PFSK-1 (cell line): Measurements from ENCODE around the gene C19orf81.
A peak's percentile ranks its signal among the peaks of the same experiment; 100 is the strongest.

Experiments
- FOXP2 ChIP-seq: optimal IDR thresholded peaks from 2 replicates; pipeline ENCODE3; 2011; ENCODE audit warnings: borderline replicate concordance, control low read depth, inconsistent platforms; ENCODE audit not compliant: insufficient read depth; ENCODE audit errors: extremely low read length, extremely low read depth
- POLR2AphosphoS5 ChIP-seq: IDR thresholded peaks from 2 replicates; pipeline ENCODE4 v1.6.1; 2012; ENCODE audit warnings: low read depth, mild to moderate bottlenecking, control low read depth, low read length, moderate library complexity
- SIN3A ChIP-seq: IDR thresholded peaks from 2 replicates; pipeline ENCODE4 v1.6.1; 2012; ENCODE audit warnings: mild to moderate bottlenecking, low read length, moderate library complexity, borderline replicate concordance; ENCODE audit not compliant: insufficient read depth
- TAF1 ChIP-seq: IDR thresholded peaks from 2 replicates; pipeline ENCODE4 v1.6.1; 2012; ENCODE audit warnings: low read length, control low read depth, borderline replicate concordance; ENCODE audit not compliant: insufficient read depth
- TF ChIP-seq, protein P1 (sequence below), 2 experiments: IDR thresholded peaks; 2 replicates each; pipeline versions ENCODE4 v1.6.1 to v1.8.0; 2011 to 2012; ENCODE audit warnings: low read depth in 2 of 2, low read length in 2 of 2, control low read depth in 1 of 2, inconsistent platforms in 1 of 2, mild to moderate bottlenecking in 1 of 2, moderate library complexity in 1 of 2; ENCODE audit not compliant: insufficient read depth in 1 of 2

The C19orf81 gene

DNA sequence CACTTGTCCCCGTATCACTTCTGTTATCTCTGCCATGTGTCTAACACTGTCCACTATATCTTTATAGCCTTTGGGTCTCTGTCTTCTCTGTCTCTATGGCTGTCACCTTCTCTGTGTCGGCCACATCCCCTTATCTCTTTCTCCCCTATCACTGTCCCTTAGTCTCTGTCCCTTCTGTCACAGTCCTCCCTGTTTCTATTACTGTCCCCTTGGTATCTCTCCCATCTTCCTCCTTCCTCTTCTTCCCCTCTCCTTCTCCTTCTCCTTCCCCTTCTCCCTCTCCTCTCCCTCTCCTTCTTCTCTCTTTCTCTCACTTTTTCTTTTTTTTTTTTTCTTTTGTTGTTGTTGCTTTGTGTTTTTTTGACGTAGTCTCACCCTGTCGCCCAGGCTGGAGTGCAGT is 46.3 kb upstream of the C19orf81 start:
- TF ChIP-seq SIN3A = no peak
- TF ChIP-seq, protein P1, sequence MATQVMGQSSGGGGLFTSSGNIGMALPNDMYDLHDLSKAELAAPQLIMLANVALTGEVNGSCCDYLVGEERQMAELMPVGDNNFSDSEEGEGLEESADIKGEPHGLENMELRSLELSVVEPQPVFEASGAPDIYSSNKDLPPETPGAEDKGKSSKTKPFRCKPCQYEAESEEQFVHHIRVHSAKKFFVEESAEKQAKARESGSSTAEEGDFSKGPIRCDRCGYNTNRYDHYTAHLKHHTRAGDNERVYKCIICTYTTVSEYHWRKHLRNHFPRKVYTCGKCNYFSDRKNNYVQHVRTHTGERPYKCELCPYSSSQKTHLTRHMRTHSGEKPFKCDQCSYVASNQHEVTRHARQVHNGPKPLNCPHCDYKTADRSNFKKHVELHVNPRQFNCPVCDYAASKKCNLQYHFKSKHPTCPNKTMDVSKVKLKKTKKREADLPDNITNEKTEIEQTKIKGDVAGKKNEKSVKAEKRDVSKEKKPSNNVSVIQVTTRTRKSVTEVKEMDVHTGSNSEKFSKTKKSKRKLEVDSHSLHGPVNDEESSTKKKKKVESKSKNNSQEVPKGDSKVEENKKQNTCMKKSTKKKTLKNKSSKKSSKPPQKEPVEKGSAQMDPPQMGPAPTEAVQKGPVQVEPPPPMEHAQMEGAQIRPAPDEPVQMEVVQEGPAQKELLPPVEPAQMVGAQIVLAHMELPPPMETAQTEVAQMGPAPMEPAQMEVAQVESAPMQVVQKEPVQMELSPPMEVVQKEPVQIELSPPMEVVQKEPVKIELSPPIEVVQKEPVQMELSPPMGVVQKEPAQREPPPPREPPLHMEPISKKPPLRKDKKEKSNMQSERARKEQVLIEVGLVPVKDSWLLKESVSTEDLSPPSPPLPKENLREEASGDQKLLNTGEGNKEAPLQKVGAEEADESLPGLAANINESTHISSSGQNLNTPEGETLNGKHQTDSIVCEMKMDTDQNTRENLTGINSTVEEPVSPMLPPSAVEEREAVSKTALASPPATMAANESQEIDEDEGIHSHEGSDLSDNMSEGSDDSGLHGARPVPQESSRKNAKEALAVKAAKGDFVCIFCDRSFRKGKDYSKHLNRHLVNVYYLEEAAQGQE (IDR thresholded peaks at IDR 0.05; ENCODE audit: insufficient read depth in 1 of 2, low read depth in 2 of 2, low read length in 2 of 2) = no peak
- no peak for TF ChIP-seq FOXP2
- no peak for TF ChIP-seq TAF1
- TF ChIP-seq POLR2AphosphoS5 = no peak

DNA sequence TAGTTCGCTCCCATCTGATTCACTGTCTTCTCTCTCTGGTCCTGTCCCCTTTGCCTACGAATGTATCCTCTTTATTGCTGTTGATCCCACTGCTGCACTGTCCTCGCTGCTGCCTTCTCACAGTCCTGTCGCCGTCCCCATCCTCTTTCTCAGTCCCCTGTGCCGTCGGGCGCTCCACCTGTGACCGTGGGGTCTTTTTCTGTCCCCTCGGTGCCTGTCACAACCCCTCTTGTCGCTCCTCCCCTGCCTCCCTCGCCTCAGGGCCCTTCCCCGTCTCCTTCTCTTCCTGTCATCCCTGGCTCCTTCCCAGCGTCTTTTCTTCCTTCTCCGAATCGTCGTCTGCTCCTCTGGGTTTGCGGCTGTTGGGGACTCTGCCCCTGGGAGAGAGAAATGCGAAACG is 41.9 kb upstream of the C19orf81 start:
- TF ChIP-seq, protein P1 (IDR thresholded peaks at IDR 0.05; ENCODE audit: insufficient read depth in 1 of 2, low read depth in 2 of 2, low read length in 2 of 2) = no peak
- no peak for TF ChIP-seq TAF1
- TF ChIP-seq FOXP2 = no peak
- no peak for TF ChIP-seq POLR2AphosphoS5
- TF ChIP-seq SIN3A = no peak

DNA sequence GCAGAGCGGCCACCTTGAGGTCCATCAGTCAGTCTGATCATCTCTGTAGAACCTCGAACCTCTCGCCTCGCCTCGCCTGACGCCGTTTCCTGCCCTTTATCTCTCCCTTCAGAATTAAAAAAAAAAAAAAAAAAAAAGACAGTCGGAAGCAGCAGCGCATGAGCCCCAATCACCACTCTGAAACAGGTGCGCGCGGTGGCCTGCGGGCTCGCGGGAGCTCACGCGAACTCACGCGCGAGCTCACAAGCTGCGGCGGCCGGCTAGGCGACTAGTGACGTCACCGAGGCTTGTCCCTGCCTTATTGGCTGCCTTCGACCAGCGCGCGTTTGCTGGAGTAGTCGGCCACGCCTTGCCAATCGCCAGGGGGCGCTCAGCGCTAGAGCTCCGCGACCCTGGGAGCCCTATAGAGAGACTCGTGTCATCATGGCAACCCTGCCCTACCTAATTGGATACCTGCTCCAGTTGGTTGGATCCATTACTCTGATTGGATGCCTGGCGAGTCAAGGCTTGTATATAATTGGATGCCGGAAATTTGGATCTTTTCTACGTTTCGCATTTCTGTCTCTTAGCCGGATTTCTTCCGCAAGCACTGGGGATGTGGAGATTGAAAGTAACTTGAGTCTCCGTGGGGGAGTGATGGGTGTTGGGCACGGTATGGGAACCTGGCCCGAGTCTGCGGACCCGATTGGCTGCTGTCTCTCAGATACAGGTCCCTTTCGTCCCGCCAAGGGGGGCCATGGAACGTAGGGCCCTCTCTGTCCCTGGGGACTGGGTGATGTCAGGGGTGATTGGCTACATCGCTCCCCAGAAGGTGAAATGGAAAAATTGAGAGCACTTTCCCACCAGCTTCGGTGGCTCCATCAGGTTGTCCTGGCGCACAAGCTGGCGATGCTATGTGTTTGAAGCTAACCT is 41.1 kb upstream of the C19orf81 start:
- TF ChIP-seq FOXP2 = peak; percentile 32
- TF ChIP-seq TAF1 = no peak
- no peak for TF ChIP-seq POLR2AphosphoS5
- no peak for TF ChIP-seq SIN3A
- TF ChIP-seq, protein P1 (IDR thresholded peaks at IDR 0.05; ENCODE audit: insufficient read depth in 1 of 2, low read depth in 2 of 2, low read length in 2 of 2) = no peak

DNA sequence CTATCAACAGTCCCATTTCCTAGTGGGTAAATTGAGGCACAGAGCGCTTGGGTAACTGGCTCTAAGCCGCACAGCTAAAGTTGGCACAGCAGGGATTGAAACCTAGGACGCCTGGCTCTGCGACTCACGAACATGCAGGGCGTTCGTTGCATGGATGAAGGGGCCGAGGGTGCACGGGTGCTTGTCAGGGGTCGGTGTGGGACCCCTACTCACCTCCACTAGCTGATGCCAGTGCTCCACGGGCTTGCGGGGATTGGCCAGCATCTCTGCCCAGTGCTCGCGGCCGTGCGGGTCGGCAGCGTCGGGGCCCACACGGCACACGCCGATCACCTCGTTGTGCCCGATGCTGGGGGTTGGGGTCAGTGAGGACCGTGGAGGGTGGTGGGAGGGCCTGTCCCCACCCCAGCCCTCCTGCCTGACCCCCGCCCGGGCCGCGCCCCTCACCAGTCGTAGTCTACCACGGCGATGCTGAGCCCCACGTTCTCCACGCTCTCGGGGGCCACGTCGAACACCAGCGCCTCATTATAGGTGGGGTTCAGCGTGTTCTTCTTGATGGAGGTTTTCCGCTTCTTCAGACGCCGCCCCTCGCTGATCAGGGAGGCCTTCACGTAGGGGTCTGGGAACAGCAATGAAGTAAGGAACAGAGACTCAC is 24.2 kb upstream of the C19orf81 start:
- no peak for TF ChIP-seq TAF1
- TF ChIP-seq FOXP2 = no peak
- no peak for TF ChIP-seq SIN3A
- TF ChIP-seq POLR2AphosphoS5 = no peak
- TF ChIP-seq, protein P1 (IDR thresholded peaks at IDR 0.05; ENCODE audit: insufficient read depth in 1 of 2, low read depth in 2 of 2, low read length in 2 of 2) = no peak
